H9 (cell line): Measurements from ENCODE around the gene FAM163B. TPM values are rescaled to one million over a fixed set of nuclear protein-coding genes. Genes with fewer than 3 reads are reported as not detected.

ENCODE experiments used
- DNase-seq: peaks from one replicate; pipeline ENCODE4 v3.0.0-alpha.2; 2017
- H2AFZ ChIP-seq: one replicate; pipeline ENCODE4 v1.6.1; 2013; ENCODE audit warnings: mild to moderate bottlenecking, low read length, control low read depth, moderate library complexity
- H2AK5ac ChIP-seq: 2 replicates; pipeline ENCODE4 v1.6.1; 2013; ENCODE audit warnings: low read length, control low read depth, mixed read lengths; ENCODE audit not compliant: insufficient read length
- H2BK120ac ChIP-seq: one replicate; pipeline ENCODE4 v1.6.1; 2013; ENCODE audit warnings: low read depth, mild to moderate bottlenecking, low read length, control low read depth, inconsistent platforms; ENCODE audit not compliant: poor library complexity, severe bottlenecking
- H2BK12ac ChIP-seq: 2 replicates; pipeline ENCODE4 v1.6.1; 2013; ENCODE audit warnings: low read length, control low read depth, mixed read lengths, low read depth; ENCODE audit not compliant: insufficient read length
- H2BK15ac ChIP-seq: 2 replicates; pipeline ENCODE4 v1.6.1; 2013; ENCODE audit warnings: low read depth, low read length, control low read depth
- H2BK20ac ChIP-seq: one replicate; pipeline ENCODE4 v1.6.1; 2013; ENCODE audit warnings: low read depth, mild to moderate bottlenecking, low read length, control low read depth, inconsistent platforms; ENCODE audit not compliant: poor library complexity, severe bottlenecking
- H2BK5ac ChIP-seq: 2 replicates; pipeline ENCODE4 v1.6.1; 2013; ENCODE audit warnings: low read length, control low read depth, mixed read lengths; ENCODE audit not compliant: insufficient read length
- H3K14ac ChIP-seq: 2 replicates; pipeline ENCODE4 v1.6.1; 2013; ENCODE audit warnings: low read length, control low read depth; ENCODE audit not compliant: insufficient read depth
- H3K18ac ChIP-seq: 2 replicates; pipeline ENCODE4 v1.6.1; 2013; ENCODE audit warnings: low read depth, mild to moderate bottlenecking, mixed read lengths, low read length, control low read depth; ENCODE audit not compliant: insufficient read length
- H3K23ac ChIP-seq: 2 replicates; pipeline ENCODE4 v1.6.1; 2013; ENCODE audit warnings: low read length, control low read depth, mixed read lengths, low read depth; ENCODE audit not compliant: insufficient read length
- H3K23me2 ChIP-seq: 2 replicates; pipeline ENCODE4 v1.6.1; 2013; ENCODE audit warnings: low read depth, mild to moderate bottlenecking, mixed read lengths, low read length, control low read depth; ENCODE audit not compliant: insufficient read length, poor library complexity, severe bottlenecking
- H3K27ac ChIP-seq: 2 replicates; pipeline ENCODE4 v1.5.1; 2013; ENCODE audit warnings: low read length, control low read depth, mixed read lengths, low read depth; ENCODE audit not compliant: insufficient read length
- H3K27me3 ChIP-seq: 2 replicates; pipeline ENCODE4 v1.6.1; 2013; ENCODE audit warnings: low read length, control low read depth, inconsistent platforms; ENCODE audit not compliant: insufficient read depth
- H3K4ac ChIP-seq: 2 replicates; pipeline ENCODE4 v1.6.1; 2013; ENCODE audit warnings: low read depth, mild to moderate bottlenecking, control low read depth, inconsistent platforms, low read length, moderate library complexity
- H3K4me1 ChIP-seq: 2 replicates; pipeline ENCODE4 v1.6.1; 2013; ENCODE audit warnings: low read length, control low read depth, inconsistent platforms; ENCODE audit not compliant: insufficient read depth
- H3K4me2 ChIP-seq: 2 replicates; pipeline ENCODE4 v1.6.1; 2013; ENCODE audit warnings: low read length, control low read depth, mixed read lengths; ENCODE audit not compliant: insufficient read length, insufficient read depth
- H3K56ac ChIP-seq: 2 replicates; pipeline ENCODE4 v1.6.1; 2013; ENCODE audit warnings: low read depth, mild to moderate bottlenecking, mixed read lengths, low read length, control low read depth; ENCODE audit not compliant: insufficient read length
- H3K79me1 ChIP-seq: 2 replicates; pipeline ENCODE4 v1.6.1; 2013; ENCODE audit warnings: low read depth, mild to moderate bottlenecking, moderate library complexity, low read length, control low read depth, inconsistent platforms; ENCODE audit not compliant: insufficient read depth, poor library complexity, severe bottlenecking
- H3K79me2 ChIP-seq: 2 replicates; pipeline ENCODE4 v1.6.1; 2013; ENCODE audit warnings: low read length, control low read depth, inconsistent platforms; ENCODE audit not compliant: insufficient read depth
- H3K9ac ChIP-seq: 2 replicates; pipeline ENCODE4 v1.6.1; 2013; ENCODE audit warnings: low read length, control low read depth, mixed read lengths; ENCODE audit not compliant: insufficient read length; ENCODE audit errors: extremely low read depth
- H3K9me3 ChIP-seq: one replicate; pipeline ENCODE4 v1.6.1; 2013; ENCODE audit warnings: low read depth, low read length, inconsistent platforms; ENCODE audit not compliant: control insufficient read depth
- H3T11ph ChIP-seq: one replicate; pipeline ENCODE4 v1.6.1; 2013; ENCODE audit warnings: mild to moderate bottlenecking, low read length, control low read depth, inconsistent platforms
- H4K20me1 ChIP-seq: one replicate; pipeline ENCODE4 v1.6.1; 2013; ENCODE audit not compliant: control insufficient read depth, insufficient read length, insufficient read depth
- H4K5ac ChIP-seq: 2 replicates; pipeline ENCODE4 v1.6.1; 2013; ENCODE audit warnings: low read depth, mild to moderate bottlenecking, mixed read lengths, low read length, control low read depth; ENCODE audit not compliant: insufficient read length
- H4K8ac ChIP-seq: replicated peaks from 2 replicates; pipeline ENCODE4 v1.6.1; 2013; ENCODE audit warnings: low read length, control low read depth, mixed read lengths, low read depth; ENCODE audit not compliant: insufficient read length
- H4K91ac ChIP-seq: 2 replicates; pipeline ENCODE4 v1.6.1; 2013; ENCODE audit warnings: low read depth, mild to moderate bottlenecking, moderate library complexity, mixed read lengths, low read length, control low read depth; ENCODE audit not compliant: insufficient read length
- H3K27ac Mint-ChIP-seq, 3 experiments: 2 replicates in 2 of 3; 3 replicates in 1 of 3; pipeline ENCODE4 v1.8.0; 2020 to 2021; ENCODE audit warnings: mixed read lengths in 3 of 3, mild to moderate bottlenecking in 1 of 3, moderate library complexity in 1 of 3
- H3K27me3 Mint-ChIP-seq: 2 replicates; pipeline ENCODE4 v1.8.0; 2021; ENCODE audit warnings: low read depth, mild to moderate bottlenecking, moderate library complexity, mixed read lengths
- H3K36me3 Mint-ChIP-seq, 3 experiments: 2 replicates in 2 of 3; 3 replicates in 1 of 3; pipeline ENCODE4 v1.8.0; 2020 to 2021; ENCODE audit warnings: low read depth in 3 of 3, mixed read lengths in 3 of 3; ENCODE audit not compliant: insufficient read depth in 1 of 3
- H3K4me1 Mint-ChIP-seq, 2 experiments: 2 replicates each; pipeline ENCODE4 v1.8.0; 2020; ENCODE audit warnings: mixed read lengths in 2 of 2
- H3K4me3 Mint-ChIP-seq, 2 experiments: 2 replicates in 1 of 2; 3 replicates in 1 of 2; pipeline ENCODE4 v1.8.0; 2020 to 2021; ENCODE audit warnings: mild to moderate bottlenecking in 2 of 2, mixed read lengths in 2 of 2, moderate library complexity in 1 of 2
- H3K9me3 Mint-ChIP-seq, 2 experiments: 2 replicates in 1 of 2; 3 replicates in 1 of 2; pipeline ENCODE4 v1.8.0; 2020; ENCODE audit warnings: mild to moderate bottlenecking in 2 of 2, mixed read lengths in 2 of 2, moderate library complexity in 1 of 2
- WGBS: extraction: QIAGEN DNeasy Blood & Tissue Kit; methylation state at CpG from one replicate; pipeline ENCODE4 v1.1.7; 2013; ENCODE audit warnings: missing lambda C conversion rate, low lambda C conversion rate, mixed read lengths; ENCODE audit not compliant: insufficient read length; ENCODE audit errors: extremely low coverage; 5-methylcytosine and 5-hydroxymethylcytosine counted together
- total RNA-seq: library from RNA; stranded (reverse); gene quantifications from 2 replicates; pipeline ENCODE4 v1.2.1, GENCODE V29; 2021
- TF ChIP-seq, protein P1 (sequence below): fragments of 200-600 bp; sonication (generic); conservative IDR thresholded peaks from 3 replicates; pipeline ENCODE4 v1.8.0; 2021; ENCODE audit warnings: antibody characterized with exemption, mild to moderate bottlenecking

The FAM163B gene
- total RNA-seq, 1 experiment from 2014 or later = 0.39 TPM

DNA sequence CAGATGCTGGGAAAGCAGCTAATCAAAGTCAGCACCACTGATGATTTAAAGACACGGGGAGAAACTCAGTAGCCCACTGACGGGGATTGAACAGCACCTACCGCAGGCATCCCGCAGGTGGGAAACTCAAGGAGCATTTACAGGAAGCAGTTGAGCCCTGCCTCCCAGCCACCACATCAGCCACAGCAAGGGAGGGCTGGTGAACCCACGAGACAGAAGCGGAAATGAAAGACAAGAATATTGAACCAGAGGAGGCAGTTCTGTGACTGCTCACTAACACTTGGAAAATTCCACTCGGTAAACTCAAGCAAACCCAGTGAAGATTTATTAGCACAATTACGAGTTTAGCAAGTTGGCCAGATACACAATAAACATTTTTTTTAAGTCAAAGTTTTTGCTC, 10.6 kb upstream of the FAM163B start:
- TF ChIP-seq, protein P1, sequence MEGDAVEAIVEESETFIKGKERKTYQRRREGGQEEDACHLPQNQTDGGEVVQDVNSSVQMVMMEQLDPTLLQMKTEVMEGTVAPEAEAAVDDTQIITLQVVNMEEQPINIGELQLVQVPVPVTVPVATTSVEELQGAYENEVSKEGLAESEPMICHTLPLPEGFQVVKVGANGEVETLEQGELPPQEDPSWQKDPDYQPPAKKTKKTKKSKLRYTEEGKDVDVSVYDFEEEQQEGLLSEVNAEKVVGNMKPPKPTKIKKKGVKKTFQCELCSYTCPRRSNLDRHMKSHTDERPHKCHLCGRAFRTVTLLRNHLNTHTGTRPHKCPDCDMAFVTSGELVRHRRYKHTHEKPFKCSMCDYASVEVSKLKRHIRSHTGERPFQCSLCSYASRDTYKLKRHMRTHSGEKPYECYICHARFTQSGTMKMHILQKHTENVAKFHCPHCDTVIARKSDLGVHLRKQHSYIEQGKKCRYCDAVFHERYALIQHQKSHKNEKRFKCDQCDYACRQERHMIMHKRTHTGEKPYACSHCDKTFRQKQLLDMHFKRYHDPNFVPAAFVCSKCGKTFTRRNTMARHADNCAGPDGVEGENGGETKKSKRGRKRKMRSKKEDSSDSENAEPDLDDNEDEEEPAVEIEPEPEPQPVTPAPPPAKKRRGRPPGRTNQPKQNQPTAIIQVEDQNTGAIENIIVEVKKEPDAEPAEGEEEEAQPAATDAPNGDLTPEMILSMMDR = no peak
- WGBS = no CpG with 5 or more reads among the region's 8 CpGs

More for the DNA sequence above, 10.6 kb upstream of the FAM163B start:
- Histone ChIP-seq H3K4me1 (no peaks in the 10 kb centered on the region), H3T11ph (no peak overlapping the region), H3K4ac (no peak overlapping the region), H3K4me2 (no peak overlapping the region), H3K23me2 (no peaks in the 10 kb centered on the region), H2BK5ac (no peak overlapping the region), H2AFZ (no peak overlapping the region), H3K79me1 (no peaks in the 10 kb centered on the region), H2AK5ac (no peak overlapping the region), H3K79me2 (no peaks in the 10 kb centered on the region), H4K20me1 (no peaks in the 10 kb centered on the region), H3K56ac (no peak overlapping the region), H4K5ac (no peak overlapping the region), H4K8ac (no peak overlapping the region), H3K27ac (no peak overlapping the region), H3K14ac (no peak overlapping the region), H3K9me3 (no peaks in the 10 kb centered on the region), H3K9ac (no peak overlapping the region), H3K23ac (no peak overlapping the region), H4K91ac (no peak overlapping the region), H3K27me3 (no peaks in the 10 kb centered on the region; the same call in 1 of the 2 replicates), H2BK15ac (no peak overlapping the region), H2BK20ac (no peak overlapping the region), H3K18ac (no peak overlapping the region), H2BK120ac (no peak overlapping the region), H2BK12ac (no peak overlapping the region)
- Mint-ChIP-seq H3K4me1 (peaks cover 0 to 9% of the 10 kb centered on the region in 2 experiments; a peak in 3 of 4 replicates), H3K36me3 (no peaks in the 10 kb centered on the region), H3K4me3 (no peak overlapping the region), H3K27ac (no peak overlapping the region), H3K9me3 (peaks cover 2% of the 10 kb centered on the region in 2 experiments; a peak in 3 of 5 replicates), H3K27me3 (peaks cover 64% of the 10 kb centered on the region)
- no peak for DNase-seq
